ENCODE measurements around the gene IGF1R. TPM values are rescaled to one million over a fixed set of nuclear protein-coding genes. Genes with fewer than 3 reads are reported as not detected.
A peak's percentile ranks its signal among the peaks of the same experiment; 100 is the strongest.

The IGF1R gene
- total and polyA plus RNA-seq, 4 donors, result 5.9 to 154 (median 27.6) TPM

DNA sequence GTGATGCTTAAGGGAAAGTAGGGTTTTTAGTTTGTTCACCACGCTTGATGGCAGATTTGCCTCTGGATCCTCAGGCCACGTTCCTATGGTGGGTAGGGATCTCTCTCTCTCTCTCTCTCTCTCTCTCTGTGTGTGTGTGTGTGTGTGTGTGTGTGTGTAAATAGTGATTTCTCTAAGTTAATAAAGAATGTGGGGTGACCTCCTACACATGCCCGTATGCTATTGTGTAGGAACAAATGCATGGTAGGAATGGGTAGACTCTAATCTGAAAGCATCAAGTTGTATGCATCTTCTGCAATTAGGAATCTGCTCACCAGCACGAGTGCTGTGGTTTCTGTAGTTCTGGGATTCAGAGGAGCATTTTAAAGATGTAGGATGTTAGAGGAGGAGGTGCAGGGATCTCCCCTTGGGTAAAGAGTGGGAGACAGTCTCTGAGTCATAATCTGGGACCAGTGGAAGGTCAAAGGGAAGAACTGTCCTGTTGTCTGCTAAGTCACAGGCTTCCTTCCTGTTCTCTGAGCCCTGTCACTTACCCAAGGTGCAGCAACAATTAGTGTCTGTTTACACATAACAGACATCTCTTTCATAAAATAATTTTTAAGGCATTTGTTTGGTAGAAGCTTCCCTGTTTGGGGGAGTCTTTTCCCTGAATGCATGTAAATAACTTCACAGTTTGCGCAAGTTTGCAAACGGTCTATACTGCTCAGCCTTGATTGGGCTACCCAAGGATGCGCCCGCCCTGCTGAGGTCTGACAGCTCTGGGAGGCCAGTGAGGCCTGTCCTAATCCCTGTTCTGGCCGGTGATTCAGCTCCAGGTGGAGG, 139.8 kb downstream of the IGF1R start:
- ATAC-seq (ENCODE audit: insufficient read depth, low FRiP score) (no peak), DNase-seq (no peak)
- Histone ChIP-seq H3K36me3 (ENCODE audit: control insufficient read depth in 4 of 4, insufficient read depth in 4 of 4, low read length in 4 of 4) (no peaks in the 10 kb centered on the region), H3K4me3 (no peak overlapping the region), H3K4me1 (ENCODE audit: control insufficient read depth in 5 of 5, insufficient read depth in 5 of 5, low read length in 5 of 5) (peaks cover 12 to 48% (median 28%) of the 10 kb centered on the region in 5 donors), H3K27ac (ENCODE audit: low read depth in 1 of 2, low read length in 1 of 2) (peak overlapping the region; percentile 17 to 27), H3K9ac (ENCODE audit: insufficient read depth in 1 of 2, low read length in 2 of 2) (no peak overlapping the region), H3K27me3 (ENCODE audit: control insufficient read depth in 3 of 3, insufficient read depth in 3 of 3, low read length in 2 of 3) (no peaks in the 10 kb centered on the region), H3K9me3 (ENCODE audit: control insufficient read depth in 4 of 4, insufficient read depth in 3 of 4, low read length in 3 of 4) (no peaks in the 10 kb centered on the region)
- TF ChIP-seq, protein P1, sequence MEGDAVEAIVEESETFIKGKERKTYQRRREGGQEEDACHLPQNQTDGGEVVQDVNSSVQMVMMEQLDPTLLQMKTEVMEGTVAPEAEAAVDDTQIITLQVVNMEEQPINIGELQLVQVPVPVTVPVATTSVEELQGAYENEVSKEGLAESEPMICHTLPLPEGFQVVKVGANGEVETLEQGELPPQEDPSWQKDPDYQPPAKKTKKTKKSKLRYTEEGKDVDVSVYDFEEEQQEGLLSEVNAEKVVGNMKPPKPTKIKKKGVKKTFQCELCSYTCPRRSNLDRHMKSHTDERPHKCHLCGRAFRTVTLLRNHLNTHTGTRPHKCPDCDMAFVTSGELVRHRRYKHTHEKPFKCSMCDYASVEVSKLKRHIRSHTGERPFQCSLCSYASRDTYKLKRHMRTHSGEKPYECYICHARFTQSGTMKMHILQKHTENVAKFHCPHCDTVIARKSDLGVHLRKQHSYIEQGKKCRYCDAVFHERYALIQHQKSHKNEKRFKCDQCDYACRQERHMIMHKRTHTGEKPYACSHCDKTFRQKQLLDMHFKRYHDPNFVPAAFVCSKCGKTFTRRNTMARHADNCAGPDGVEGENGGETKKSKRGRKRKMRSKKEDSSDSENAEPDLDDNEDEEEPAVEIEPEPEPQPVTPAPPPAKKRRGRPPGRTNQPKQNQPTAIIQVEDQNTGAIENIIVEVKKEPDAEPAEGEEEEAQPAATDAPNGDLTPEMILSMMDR (IDR thresholded peaks at IDR 0.05; ENCODE audit: control extremely low read depth, extremely low read depth), result no peak
- WGBS, 2 donors, result 42 to 70% methylated on average over 9 of the region's 9 CpGs

DNA sequence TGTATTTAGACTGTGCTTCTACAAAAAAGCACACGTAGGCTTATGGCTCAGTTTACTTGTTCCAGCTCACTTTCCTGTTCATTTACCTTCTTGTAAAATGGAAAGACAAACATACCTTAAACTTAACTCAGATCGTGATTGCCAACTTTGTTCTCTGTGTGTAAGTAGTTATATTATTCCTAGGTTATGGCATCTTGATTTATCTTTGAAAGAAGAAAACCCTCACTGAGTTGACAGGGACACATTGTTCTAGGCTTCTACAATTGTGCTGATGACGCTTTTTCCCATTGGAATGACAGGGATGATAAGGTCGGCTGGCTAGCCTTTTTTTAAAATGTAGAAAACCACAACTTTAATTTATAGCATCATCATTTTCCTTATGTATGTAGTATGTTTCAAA, 140.7 kb downstream of the IGF1R start:
- 72 to 78% methylated on average over 4 of the region's 4 CpGs for WGBS, 2 donors
- TF ChIP-seq, protein P1 (IDR thresholded peaks at IDR 0.05; ENCODE audit: control extremely low read depth, extremely low read depth), result no peak
- DNase-seq (no peak), ATAC-seq (ENCODE audit: insufficient read depth, low FRiP score) (no peak)
- Histone ChIP-seq H3K9ac (ENCODE audit: insufficient read depth in 1 of 2, low read length in 2 of 2) (no peak overlapping the region), H3K27ac (ENCODE audit: low read depth in 1 of 2, low read length in 1 of 2) (peak overlapping the region in 1 of 2 donors; percentile 27), H3K9me3 (ENCODE audit: control insufficient read depth in 4 of 4, insufficient read depth in 3 of 4, low read length in 3 of 4) (no peaks in the 10 kb centered on the region), H3K4me1 (ENCODE audit: control insufficient read depth in 5 of 5, insufficient read depth in 5 of 5, low read length in 5 of 5) (peaks cover 12 to 45% (median 25%) of the 10 kb centered on the region in 5 donors), H3K36me3 (ENCODE audit: control insufficient read depth in 4 of 4, insufficient read depth in 4 of 4, low read length in 4 of 4) (no peaks in the 10 kb centered on the region), H3K4me3 (no peak overlapping the region), H3K27me3 (ENCODE audit: control insufficient read depth in 3 of 3, insufficient read depth in 3 of 3, low read length in 2 of 3) (no peaks in the 10 kb centered on the region)

DNA sequence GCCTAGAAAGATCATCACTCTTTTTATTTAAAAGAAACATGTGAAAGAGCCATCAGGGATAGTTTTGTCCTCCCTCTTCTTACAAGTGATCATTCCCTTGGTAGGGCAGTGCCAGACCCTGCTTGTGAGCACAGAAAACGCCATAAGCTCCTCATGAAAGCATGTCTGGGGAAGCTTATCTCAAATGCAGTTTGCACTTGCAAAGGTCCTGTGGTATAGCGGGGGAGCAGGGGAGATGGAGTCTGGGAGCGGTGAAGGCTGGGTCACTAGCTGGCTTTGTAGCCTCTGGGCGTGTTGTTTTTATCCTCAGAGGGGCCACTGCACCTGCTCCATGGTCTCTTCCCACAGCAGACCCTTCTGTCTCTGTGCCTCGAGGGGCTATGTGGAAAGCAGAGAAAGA, 141.9 kb downstream of the IGF1R start:
- ATAC-seq (ENCODE audit: insufficient read depth, low FRiP score) (no peak), DNase-seq (no peak)
- 93 to 94% methylated on average over 5 of the region's 5 CpGs for WGBS, 2 donors
- Histone ChIP-seq H3K27me3 (ENCODE audit: control insufficient read depth in 3 of 3, insufficient read depth in 3 of 3, low read length in 2 of 3) (no peaks in the 10 kb centered on the region), H3K4me1 (ENCODE audit: control insufficient read depth in 5 of 5, insufficient read depth in 5 of 5, low read length in 5 of 5) (peaks cover 12 to 51% (median 27%) of the 10 kb centered on the region in 5 donors), H3K4me3 (no peak overlapping the region), H3K27ac (ENCODE audit: low read depth in 1 of 2, low read length in 1 of 2) (no peak overlapping the region), H3K9me3 (ENCODE audit: control insufficient read depth in 4 of 4, insufficient read depth in 3 of 4, low read length in 3 of 4) (no peaks in the 10 kb centered on the region), H3K9ac (ENCODE audit: insufficient read depth in 1 of 2, low read length in 2 of 2) (no peak overlapping the region), H3K36me3 (ENCODE audit: control insufficient read depth in 4 of 4, insufficient read depth in 4 of 4, low read length in 4 of 4) (no peaks in the 10 kb centered on the region)
- TF ChIP-seq, protein P1 (IDR thresholded peaks at IDR 0.05; ENCODE audit: control extremely low read depth, extremely low read depth), result no peak

Measured in lung (tissue), 12 donors.